Heart right ventricle (tissue), 16 donors: ENCODE measurements around the gene GXYLT1. TPM values are rescaled to one million over a fixed set of nuclear protein-coding genes. Genes with fewer than 3 reads are reported as not detected.

Experiments used
- ATAC-seq, 8 donors: fragments of 200-7000 bp; cut with Tn5 transposase; one replicate each; pipeline ENCODE4 v1.9.1; 2020; ENCODE audit warnings: mild to moderate bottlenecking in 8 of 8, moderate library complexity in 8 of 8, moderate number of reproducible peaks in 1 of 8
- DNase-seq, 2 donors: peaks; one replicate each; pipeline ENCODE4 v3.0.0-alpha.2; 2020
- H3K27ac ChIP-seq, 10 donors: fragments of 200-600 bp; sonication (generic) in 2 of 10; one replicate each; pipeline versions ENCODE4 v1.5.0 to v1.8.0; 2020 to 2022; ENCODE audit warnings: mild to moderate bottlenecking in 3 of 10
- H3K27me3 ChIP-seq, 7 donors: fragments of 200-600 bp; one replicate each; pipeline ENCODE4 v1.8.0; 2021 to 2022; ENCODE audit warnings: mild to moderate bottlenecking in 2 of 7
- H3K36me3 ChIP-seq, 9 donors: fragments of 200-600 bp; sonication (generic) in 1 of 9; one replicate each; pipeline versions ENCODE4 v1.5.0 to v1.8.0; 2020 to 2022; ENCODE audit warnings: mild to moderate bottlenecking in 2 of 9
- H3K4me1 ChIP-seq, 9 donors: fragments of 200-600 bp; sonication (generic) in 1 of 9; one replicate each; pipeline versions ENCODE4 v1.5.0 to v1.8.0; 2020 to 2022; ENCODE audit warnings: mild to moderate bottlenecking in 4 of 9
- H3K4me3 ChIP-seq, 10 donors: fragments of 200-600 bp; sonication (generic) in 2 of 10; one replicate each; pipeline versions ENCODE4 v1.5.0 to v1.8.0; 2020 to 2022; ENCODE audit warnings: mild to moderate bottlenecking in 7 of 10, moderate library complexity in 2 of 10
- H3K9me3 ChIP-seq, 11 donors: fragments of 200-600 bp in 10 of 11; sonication (generic) in 2 of 11; one replicate each; pipeline versions ENCODE4 v1.5.0 to v1.8.0; 2013 to 2022; ENCODE audit warnings: mild to moderate bottlenecking in 2 of 11, control low read depth in 1 of 11, moderate library complexity in 1 of 11
- WGBS, 2 donors: extraction: QIAGEN DNeasy Blood & Tissue Kit; methylation state at CpG; one replicate each; pipeline ENCODE4 v1.1.7; 2013; ENCODE audit warnings: inconsistent platforms in 1 of 2; 5-methylcytosine and 5-hydroxymethylcytosine counted together
- intact Hi-C, 10 donors: fragments of 100-400 bp; cut with DNase I; formaldehyde crosslinking; loops; one replicate each; pipeline versions ENCODE4 v1.11.1 to v1.14.2; 2022
- polyA plus RNA-seq, 2 donors: library from polyadenylated mRNA; stranded (reverse); fragments of 200-250 nt; gene quantifications; one replicate each; pipeline ENCODE4 v1.2.3, GENCODE V29; 2013
- total RNA-seq, 10 donors: library from RNA; stranded (reverse); fragmentation: NEBNext Ultra II Directional in 3 of 10; extraction: Animal tissue kit (Norgen Biotek cat#: 25700) in 3 of 10; gene quantifications; one replicate each; pipeline versions ENCODE4 v1.2.1 to v1.2.4, GENCODE V29; 2021 to 2023
- TF ChIP-seq, protein P1 (sequence below), 9 donors: fragments of 200-600 bp; sonication (generic) in 2 of 9; IDR thresholded peaks; one replicate each; pipeline versions ENCODE4 v1.5.0 to v1.8.0; 2021 to 2022; ENCODE audit warnings: antibody characterized with exemption in 9 of 9, mild to moderate bottlenecking in 5 of 9, moderate library complexity in 1 of 9
- donor health status: Arrhythmogenic right ventricular cardiomyopathy.
- donor health status: ischemic (EF 13 %, LVEDD 7.1; RV severe dilation, severe dysfunction).
- donor health status: healthy with polysubstance abuse.
- donor health status: DM: no; HTN: yes; CAD: no.
- donor health status: DM: no; HTN: no; CAD: no.
- donor health status: ischemic (EF 25% LVEDD 6.9; RV normal size, moderate dysfunction).
- donor health status: ischemic (EF 25% LVEDD 5.7; RV mildly dilated, moderate dysfunction).
- donor health status: healthy.
- donor health status: DM: yes; HTN: yes; CAD: no.
- donor health status: Ischemic cardiomyopathy.
- donor health status: ischemic (EF 35%, LVEDD 5.7; RV mildly dilated, moderate dysfunction).
- donor health status: nonischemic (EF 11% LVEDD 7.7; RV severe dilation, severe dysfunction).
- donor health status: DM: yes; HTN: yes; CAD: no.
- donor health status: PGD.
- donor health status: ischemic (EF 29% LVEDD 5.4; RV normal size, mild dysfunction).
- donor health status: nonischemic (EF 23%, LVEDD 6.1; RV moderate dilation, normal function).

The GXYLT1 gene
- total and polyA plus RNA-seq, 12 donors = 1.7 to 7.8 (median 5.3) TPM

- Histone ChIP-seq H3K27me3 (no peaks in the 10 kb centered on the region), H3K36me3 (peaks cover 0 to 32% (median 4%) of the 10 kb centered on the region in 9 donors), H3K27ac (no peak overlapping the region), H3K4me1 (peaks cover 0 to 30% (median 9%) of the 10 kb centered on the region in 9 donors), H3K9me3 (no peaks in the 10 kb centered on the region), H3K4me3 (no peak overlapping the region)
- intact Hi-C loops = no loop called here
- ATAC-seq (no peak), DNase-seq (no peak)
- 81 to 85% methylated on average over 2 of the region's 2 CpGs for WGBS, 2 donors
- TF ChIP-seq, protein P1, sequence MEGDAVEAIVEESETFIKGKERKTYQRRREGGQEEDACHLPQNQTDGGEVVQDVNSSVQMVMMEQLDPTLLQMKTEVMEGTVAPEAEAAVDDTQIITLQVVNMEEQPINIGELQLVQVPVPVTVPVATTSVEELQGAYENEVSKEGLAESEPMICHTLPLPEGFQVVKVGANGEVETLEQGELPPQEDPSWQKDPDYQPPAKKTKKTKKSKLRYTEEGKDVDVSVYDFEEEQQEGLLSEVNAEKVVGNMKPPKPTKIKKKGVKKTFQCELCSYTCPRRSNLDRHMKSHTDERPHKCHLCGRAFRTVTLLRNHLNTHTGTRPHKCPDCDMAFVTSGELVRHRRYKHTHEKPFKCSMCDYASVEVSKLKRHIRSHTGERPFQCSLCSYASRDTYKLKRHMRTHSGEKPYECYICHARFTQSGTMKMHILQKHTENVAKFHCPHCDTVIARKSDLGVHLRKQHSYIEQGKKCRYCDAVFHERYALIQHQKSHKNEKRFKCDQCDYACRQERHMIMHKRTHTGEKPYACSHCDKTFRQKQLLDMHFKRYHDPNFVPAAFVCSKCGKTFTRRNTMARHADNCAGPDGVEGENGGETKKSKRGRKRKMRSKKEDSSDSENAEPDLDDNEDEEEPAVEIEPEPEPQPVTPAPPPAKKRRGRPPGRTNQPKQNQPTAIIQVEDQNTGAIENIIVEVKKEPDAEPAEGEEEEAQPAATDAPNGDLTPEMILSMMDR (IDR thresholded peaks at IDR 0.05) = no peak
Measured at GRCh38 chr12:42091769-42092168, 52.9 kb downstream of the GXYLT1 start.

DNA sequence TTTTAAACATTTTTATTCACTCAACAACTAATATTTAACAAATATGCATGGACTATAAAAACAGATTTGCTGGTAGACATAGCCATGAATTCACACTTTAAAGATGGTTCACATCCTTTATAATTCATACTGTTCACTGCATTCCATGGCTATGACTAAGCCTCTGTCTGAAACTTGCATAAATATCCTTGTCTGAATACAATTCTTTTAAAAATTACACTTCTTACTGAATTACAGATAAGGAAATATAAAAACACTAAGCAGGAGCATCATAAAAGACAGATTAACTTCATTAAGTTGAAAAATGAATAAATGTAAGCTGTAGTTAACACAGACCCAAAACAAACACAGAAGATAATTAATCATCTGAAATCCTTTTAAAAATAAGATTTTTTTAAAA is 53.8 kb downstream of the GXYLT1 start:
- TF ChIP-seq, protein P1 (IDR thresholded peaks at IDR 0.05) = no peak
- intact Hi-C loops = no loop called here
- DNase-seq (no peak), ATAC-seq (no peak)
- no peak overlapping the region for H3K4me3 ChIP-seq
- H3K4me1 ChIP-seq = peaks cover 0 to 29% (median 12%) of the 10 kb centered on the region in 9 donors
- H3K9me3 ChIP-seq = no peaks in the 10 kb centered on the region
- peaks cover 0 to 32% (median 0%) of the 10 kb centered on the region in 9 donors for H3K36me3 ChIP-seq
- H3K27ac ChIP-seq = no peak overlapping the region
- no peaks in the 10 kb centered on the region for H3K27me3 ChIP-seq

DNA sequence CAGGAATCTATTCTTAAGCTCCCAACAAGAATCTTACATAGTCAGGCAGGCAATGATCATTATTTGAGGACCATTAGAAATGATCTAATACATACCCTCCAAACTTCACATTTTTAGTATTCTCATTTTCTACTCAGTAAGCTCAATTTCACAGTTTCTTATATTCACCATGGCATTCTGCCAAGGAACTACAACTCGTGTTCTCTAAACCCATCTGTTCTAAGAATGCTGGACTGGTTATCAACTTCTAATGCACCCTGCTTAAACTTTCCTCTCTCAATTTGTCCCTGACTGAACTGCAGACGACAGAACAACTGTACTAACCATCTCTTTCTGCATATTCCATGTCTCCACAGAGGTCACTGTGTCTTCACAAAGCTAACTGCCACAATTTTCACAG is 58.6 kb downstream of the GXYLT1 start:
- 27 to 38% methylated on average over 2 of the region's 2 CpGs for WGBS, 2 donors
- Histone ChIP-seq H3K27me3 (no peaks in the 10 kb centered on the region), H3K36me3 (peaks cover 0 to 42% (median 0%) of the 10 kb centered on the region in 9 donors), H3K27ac (no peak overlapping the region), H3K9me3 (no peaks in the 10 kb centered on the region), H3K4me1 (peaks cover 0 to 26% (median 12%) of the 10 kb centered on the region in 9 donors), H3K4me3 (no peak overlapping the region)
- DNase-seq (no peak), ATAC-seq (no peak)
- intact Hi-C loops = no loop called here
- TF ChIP-seq, protein P1 (IDR thresholded peaks at IDR 0.05) = no peak

DNA sequence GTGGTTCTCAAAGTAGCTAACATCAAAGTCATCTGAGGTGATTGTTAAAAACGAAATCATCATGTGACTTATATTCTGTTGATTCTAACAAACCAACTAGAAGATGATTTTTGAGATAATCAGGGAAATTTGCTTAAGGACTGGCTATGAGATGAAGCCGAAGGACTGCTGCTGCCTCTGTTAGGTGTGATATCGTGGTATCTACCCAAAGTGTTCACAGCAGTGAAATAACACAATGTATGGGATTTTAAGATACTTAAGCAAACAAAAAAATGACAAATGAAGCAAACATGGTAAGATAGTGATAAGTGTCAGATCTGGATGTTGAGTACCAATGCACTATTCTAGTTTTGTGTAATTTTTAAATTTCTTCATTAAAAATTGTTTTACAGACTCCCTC is 59.1 kb downstream of the GXYLT1 start:
- 69 to 70% methylated on average over 3 of the region's 3 CpGs for WGBS, 2 donors
- Histone ChIP-seq H3K36me3 (peaks cover 0 to 42% (median 0%) of the 10 kb centered on the region in 9 donors), H3K9me3 (no peaks in the 10 kb centered on the region), H3K27me3 (no peaks in the 10 kb centered on the region), H3K4me1 (peaks cover 0 to 22% (median 11%) of the 10 kb centered on the region in 9 donors), H3K4me3 (no peak overlapping the region), H3K27ac (no peak overlapping the region)
- ATAC-seq (no peak), DNase-seq (no peak)
- intact Hi-C loops = no loop called here
- TF ChIP-seq, protein P1 (IDR thresholded peaks at IDR 0.05) = no peak
